Esophagus muscularis mucosa (tissue), 4 donors: ENCODE measurements around the gene ACSBG1. TPM values are rescaled to one million over a fixed set of nuclear protein-coding genes. Genes with fewer than 3 reads are reported as not detected.

Source experiments
- DNase-seq: peaks from one replicate; pipeline ENCODE4 v3.0.0-alpha.2; 2017; ENCODE audit errors: extremely low spot score
- H3K27ac ChIP-seq, 4 donors: fragments of 200-600 bp; sonication (generic); replicated peaks in 1 of 4; 1 replicate in 3 of 4; 2 replicates in 1 of 4; pipeline ENCODE4 v1.5.1; 2016 to 2019; ENCODE audit warnings: mild to moderate bottlenecking in 1 of 4
- H3K27me3 ChIP-seq, 4 donors: fragments of 200-600 bp; sonication (generic); one replicate each; pipeline versions ENCODE4 v1.5.1 to v1.6.0; 2016 to 2019
- H3K36me3 ChIP-seq, 4 donors: fragments of 200-600 bp; sonication (generic); one replicate each; pipeline ENCODE4 v1.5.1; 2016 to 2019
- H3K4me1 ChIP-seq, 4 donors: fragments of 200-600 bp; sonication (generic); one replicate each; pipeline ENCODE4 v1.5.1; 2016 to 2019
- H3K4me3 ChIP-seq, 4 donors: fragments of 200-600 bp; sonication (generic); 1 replicate in 2 of 4; 2 replicates in 2 of 4; pipeline ENCODE4 v1.5.1; 2016 to 2019; ENCODE audit warnings: mild to moderate bottlenecking in 4 of 4, moderate library complexity in 1 of 4
- H3K9me3 ChIP-seq, 4 donors: fragments of 200-600 bp; sonication (generic); 1 replicate in 3 of 4; 2 replicates in 1 of 4; pipeline ENCODE4 v1.5.1; 2016 to 2019
- EP300 ChIP-seq: sonication (generic); formaldehyde crosslinking; IDR thresholded peaks from one replicate; pipeline ENCODE4 v1.6.1; 2017; ENCODE audit warnings: antibody characterized with exemption
- POLR2A ChIP-seq: fragments of 450-650 bp; IDR thresholded peaks from one replicate; pipeline ENCODE4 v1.6.1; 2017; ENCODE audit warnings: antibody characterized with exemption, moderate library complexity, mild to moderate bottlenecking, low read depth
- POLR2AphosphoS5 ChIP-seq, 2 donors: sonication (generic); formaldehyde crosslinking; IDR thresholded peaks; one replicate each; pipeline ENCODE4 v1.6.1; 2017; ENCODE audit warnings: antibody characterized with exemption in 2 of 2
- WGBS: methylation state at CpG from one replicate; pipeline ENCODE4 v1.1.5; 2018; 5-methylcytosine and 5-hydroxymethylcytosine counted together
- intact Hi-C: fragments of 100-400 bp; cut with DNase I; formaldehyde crosslinking; loops from one replicate; pipeline ENCODE4 v1.15.1; 2023
- total RNA-seq, 4 donors: library from RNA; depleted of rRNA; stranded (reverse); fragments of >200 nt; gene quantifications; one replicate each; pipeline versions ENCODE4 v1.1.0 to v1.2.1, GENCODE V29; 2016
- TF ChIP-seq, protein P1 (sequence below), 3 experiments: fragments of 200-600 bp in 2 of 3; fragments of 450-650 bp in 1 of 3; sonication (generic) in 2 of 3; IDR thresholded peaks; one replicate each; pipeline ENCODE4 v1.5.1; 2017 to 2019; ENCODE audit warnings: antibody characterized with exemption in 3 of 3, mild to moderate bottlenecking in 2 of 3, moderate library complexity in 1 of 3

ACSBG1 gene
- total RNA-seq, 4 donors from 2014 or later: 0.33 to 2.5 (median 1.8) TPM

DNA sequence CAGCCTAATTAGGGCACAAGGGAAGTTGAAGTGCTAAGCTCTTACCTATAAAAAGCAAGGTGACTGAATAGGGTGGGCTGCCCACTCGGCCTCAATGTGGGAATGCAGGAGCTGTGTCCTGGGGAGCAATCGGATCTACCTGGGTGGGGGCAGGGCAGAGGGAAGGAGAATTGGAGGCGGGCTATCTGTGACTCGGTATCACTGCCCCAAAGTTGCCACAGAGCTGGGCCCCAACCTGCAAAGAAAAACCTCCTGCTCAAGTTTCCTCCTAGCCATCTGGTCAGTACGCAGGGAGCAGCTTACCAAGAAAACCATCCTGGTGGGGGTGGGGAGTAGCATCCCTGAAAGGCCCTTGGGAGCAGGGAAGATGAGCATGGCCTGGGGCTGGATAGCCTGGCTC lies 113.8 kb downstream of the ACSBG1 start:
- Histone ChIP-seq H3K4me1 (no peaks in the 10 kb centered on the region), H3K9me3 (no peaks in the 10 kb centered on the region), H3K27me3 (no peaks in the 10 kb centered on the region), H3K4me3 (no peak overlapping the region), H3K36me3 (no peaks in the 10 kb centered on the region), H3K27ac (no peak overlapping the region)
- intact Hi-C loops: no loop called here
- TF ChIP-seq, protein P1, sequence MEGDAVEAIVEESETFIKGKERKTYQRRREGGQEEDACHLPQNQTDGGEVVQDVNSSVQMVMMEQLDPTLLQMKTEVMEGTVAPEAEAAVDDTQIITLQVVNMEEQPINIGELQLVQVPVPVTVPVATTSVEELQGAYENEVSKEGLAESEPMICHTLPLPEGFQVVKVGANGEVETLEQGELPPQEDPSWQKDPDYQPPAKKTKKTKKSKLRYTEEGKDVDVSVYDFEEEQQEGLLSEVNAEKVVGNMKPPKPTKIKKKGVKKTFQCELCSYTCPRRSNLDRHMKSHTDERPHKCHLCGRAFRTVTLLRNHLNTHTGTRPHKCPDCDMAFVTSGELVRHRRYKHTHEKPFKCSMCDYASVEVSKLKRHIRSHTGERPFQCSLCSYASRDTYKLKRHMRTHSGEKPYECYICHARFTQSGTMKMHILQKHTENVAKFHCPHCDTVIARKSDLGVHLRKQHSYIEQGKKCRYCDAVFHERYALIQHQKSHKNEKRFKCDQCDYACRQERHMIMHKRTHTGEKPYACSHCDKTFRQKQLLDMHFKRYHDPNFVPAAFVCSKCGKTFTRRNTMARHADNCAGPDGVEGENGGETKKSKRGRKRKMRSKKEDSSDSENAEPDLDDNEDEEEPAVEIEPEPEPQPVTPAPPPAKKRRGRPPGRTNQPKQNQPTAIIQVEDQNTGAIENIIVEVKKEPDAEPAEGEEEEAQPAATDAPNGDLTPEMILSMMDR (IDR thresholded peaks at IDR 0.05): no peak
- TF ChIP-seq POLR2AphosphoS5 (IDR thresholded peaks at IDR 0.05) (no peak), EP300 (no peak), POLR2A (no peak)
- WGBS: 82% methylated on average over 4 of the region's 5 CpGs
- no peak for DNase-seq

Other genes with a start within 250 kb of the ACSBG1 start
- 10 to 100 TPM; 31.3 to 58.8 (median 32.7) TPM for gene TBC1D2B, start 156.9 kb downstream of the ACSBG1 start, total RNA-seq
- gene SH2D7, start 142.0 kb downstream of the ACSBG1 start, total RNA-seq: not detected
- 10 to 100 TPM; 11.4 to 18.3 (median 15.9) TPM for gene CIB2, start 103.1 kb downstream of the ACSBG1 start, total RNA-seq
- gene IDH3A, start 85.2 kb downstream of the ACSBG1 start, total RNA-seq: 100 to 1,000 TPM in 1 of 4 donors, 10 to 100 TPM in 3; 59.4 to 122 (median 78.1) TPM
- 10 to 100 TPM; 11.8 to 23.5 (median 15.8) TPM for gene DNAJA4, start 30.0 kb upstream of the ACSBG1 start, total RNA-seq
- gene SKIC8, start 65.0 kb upstream of the ACSBG1 start, total RNA-seq: 10 to 100 TPM; 34.7 to 52.7 (median 42.7) TPM
- gene CRABP1, start 105.8 kb upstream of the ACSBG1 start, total RNA-seq: not detected
- 10 to 100 TPM; 17.5 to 23.7 (median 19.4) TPM for gene IREB2, start 203.7 kb upstream of the ACSBG1 start, total RNA-seq